OCI-LY3 (cell line): ENCODE data around the gene SFXN1.

Experiments used
- H2AFZ ChIP-seq: fragments of 200-600, 300-600 bp; shearing (Covaris generic); 2 replicates; pipeline ENCODE4 v1.6.0; 2014; ENCODE audit warnings: antibody characterized with exemption, low read depth, low read length
- H3K27ac ChIP-seq: fragments of 200-600, 300-600 bp; sonication (generic); 2 replicates; pipeline ENCODE4 v1.5.1; 2014; ENCODE audit warnings: mild to moderate bottlenecking, low read length, moderate library complexity, mixed read lengths
- H3K27me3 ChIP-seq: fragments of 200-600, 300-600 bp; sonication (generic); 2 replicates; pipeline ENCODE4 v1.6.1; 2014; ENCODE audit warnings: low read depth, low read length, mixed read lengths
- H3K36me3 ChIP-seq: fragments of 200-600, 300-600 bp; sonication (generic); replicated peaks from 2 replicates; pipeline ENCODE3; 2014; ENCODE audit warnings: low read depth, low read length, mixed read lengths
- H3K4me1 ChIP-seq: fragments of 300-600, 200-600 bp; sonication (generic); 2 replicates; pipeline ENCODE4 v1.6.1; 2014; ENCODE audit warnings: low read length, mixed read lengths
- H3K4me2 ChIP-seq: fragments of 200-600, 300-600 bp; sonication (generic); 2 replicates; pipeline ENCODE4 v1.6.1; 2014; ENCODE audit warnings: low read length, mixed read lengths
- H3K4me3 ChIP-seq: fragments of 300-600, 200-600 bp; sonication (generic); 2 replicates; pipeline ENCODE4 v1.5.1; 2014; ENCODE audit warnings: antibody characterized with exemption, mild to moderate bottlenecking, low read length, moderate library complexity
- H3K79me2 ChIP-seq: fragments of 300-600, 200-600 bp; shearing (Covaris generic); 2 replicates; pipeline ENCODE4 v1.6.1; 2014; ENCODE audit warnings: mild to moderate bottlenecking, low read length, mixed read lengths
- H3K9ac ChIP-seq: fragments of 300-600, 200-600 bp; shearing (Covaris generic); 2 replicates; pipeline ENCODE4 v1.6.0; 2014; ENCODE audit warnings: mild to moderate bottlenecking, low read length, moderate library complexity
- H3K9me3 ChIP-seq: fragments of 200-600, 300-600 bp; shearing (Covaris generic); 2 replicates; pipeline ENCODE4 v1.6.1; 2014; ENCODE audit warnings: low read length, mixed read lengths; ENCODE audit not compliant: insufficient read depth
- H4K20me1 ChIP-seq: fragments of 200-600, 300-600 bp; sonication (generic); 2 replicates; pipeline ENCODE4 v1.6.1; 2016; ENCODE audit warnings: low read length, mixed read lengths; ENCODE audit not compliant: insufficient read depth
- CTCF ChIP-seq: fragments of 200-600, 300-600 bp; sonication (generic); IDR thresholded peaks from 2 replicates; pipeline ENCODE4 v1.5.1; 2014; ENCODE audit warnings: antibody characterized with exemption, low read length, low read depth
- EZH2phosphoT487 ChIP-seq: fragments of 200-600 bp; shearing (Covaris generic); IDR thresholded peaks from 2 replicates; pipeline ENCODE4 v1.6.1; 2018; ENCODE audit warnings: antibody characterized with exemption, mixed run types, low read depth

Gene SFXN1

GRCh38 chr5:175517824-175518450 is 39.6 kb downstream of the SFXN1 start:
- no peak overlapping the region for H3K9ac ChIP-seq
- no peaks in the 10 kb centered on the region for H3K9me3 ChIP-seq
- no peaks in the 10 kb centered on the region for H3K27me3 ChIP-seq
- H3K4me1 ChIP-seq: no peaks in the 10 kb centered on the region
- no peak for TF ChIP-seq EZH2phosphoT487
- TF ChIP-seq CTCF: no peak
- H4K20me1 ChIP-seq: no peaks in the 10 kb centered on the region; the same call in 1 of the 2 replicates
- no peak overlapping the region for H3K27ac ChIP-seq
- H3K4me3 ChIP-seq: no peak overlapping the region
- H3K79me2 ChIP-seq: no peaks in the 10 kb centered on the region
- H3K4me2 ChIP-seq: no peak overlapping the region
- H3K36me3 ChIP-seq: peaks cover 78% of the 10 kb centered on the region
- H2AFZ ChIP-seq: no peak overlapping the region

- H3K36me3 ChIP-seq: peaks cover 76% of the 10 kb centered on the region
Measured at GRCh38 chr5:175519006-175519405, 40.6 kb downstream of the SFXN1 start.

GRCh38 chr5:175520321-175520720 is 42.0 kb downstream of the SFXN1 start:
- H3K4me3 ChIP-seq: no peak overlapping the region
- no peaks in the 10 kb centered on the region for H3K4me1 ChIP-seq
- H3K9ac ChIP-seq: no peak overlapping the region
- no peak overlapping the region for H3K4me2 ChIP-seq
- H3K9me3 ChIP-seq: no peaks in the 10 kb centered on the region
- H4K20me1 ChIP-seq: no peaks in the 10 kb centered on the region
- no peak for TF ChIP-seq CTCF
- no peaks in the 10 kb centered on the region for H3K27me3 ChIP-seq
- H3K79me2 ChIP-seq: no peaks in the 10 kb centered on the region
- no peak overlapping the region for H2AFZ ChIP-seq
- peaks cover 71% of the 10 kb centered on the region for H3K36me3 ChIP-seq
- H3K27ac ChIP-seq: no peak overlapping the region

More at GRCh38 chr5:175519006-175519405, 40.6 kb downstream of the SFXN1 start:
- H3K4me3 ChIP-seq: no peak overlapping the region
- H3K27ac ChIP-seq: no peak overlapping the region
- no peak overlapping the region for H3K9ac ChIP-seq
- H3K9me3 ChIP-seq: no peaks in the 10 kb centered on the region
- H3K27me3 ChIP-seq: no peaks in the 10 kb centered on the region
- no peaks in the 10 kb centered on the region for H3K4me1 ChIP-seq
- no peak overlapping the region for H3K4me2 ChIP-seq
- TF ChIP-seq CTCF (no peak), EZH2phosphoT487 (no peak)
- H2AFZ ChIP-seq: no peak overlapping the region
- no peaks in the 10 kb centered on the region for H4K20me1 ChIP-seq
- H3K79me2 ChIP-seq: no peaks in the 10 kb centered on the region

- H3K4me3 ChIP-seq: no peak overlapping the region
- peaks cover 68% of the 10 kb centered on the region for H3K36me3 ChIP-seq
- H3K27ac ChIP-seq: no peak overlapping the region
- no peaks in the 10 kb centered on the region for H3K4me1 ChIP-seq
- TF ChIP-seq CTCF (no peak), EZH2phosphoT487 (no peak)
- no peaks in the 10 kb centered on the region for H3K27me3 ChIP-seq
- no peaks in the 10 kb centered on the region for H4K20me1 ChIP-seq
- H3K9ac ChIP-seq: no peak overlapping the region
- no peak overlapping the region for H2AFZ ChIP-seq
- H3K9me3 ChIP-seq: no peaks in the 10 kb centered on the region
- no peak overlapping the region for H3K4me2 ChIP-seq
- H3K79me2 ChIP-seq: no peaks in the 10 kb centered on the region
Measured at GRCh38 chr5:175520873-175521272, 42.5 kb downstream of the SFXN1 start.
